ENCODE measurements around the gene CARM1.

Gene CARM1

GRCh38 chr19:10966809-10967208, 95.5 kb downstream of the CARM1 start:
- DNase-seq (ENCODE audit: low read depth in 2 of 2): no peak
- TF ChIP-seq CTCF (IDR thresholded peaks at IDR 0.05; ENCODE audit: low read depth, low read length): no peak
- H3K4me3 ChIP-seq (replicated peaks in 1 of 2; ENCODE audit: low read depth in 2 of 2, low read length in 2 of 2): no peak overlapping the region

- no peak for DNase-seq (ENCODE audit: low read depth in 2 of 2)
- no peak for TF ChIP-seq CTCF (IDR thresholded peaks at IDR 0.05; ENCODE audit: low read depth, low read length)
- no peak overlapping the region for H3K4me3 ChIP-seq (replicated peaks in 1 of 2; ENCODE audit: low read depth in 2 of 2, low read length in 2 of 2)
Observed at GRCh38 chr19:10968527-10969135, 97.3 kb downstream of the CARM1 start.

- H3K4me3 ChIP-seq (replicated peaks in 1 of 2; ENCODE audit: low read depth in 2 of 2, low read length in 2 of 2): no peak overlapping the region
- TF ChIP-seq CTCF (IDR thresholded peaks at IDR 0.05; ENCODE audit: low read depth, low read length): no peak
- DNase-seq (ENCODE audit: low read depth in 2 of 2): no peak
Observed at GRCh38 chr19:10971107-10971726, 99.9 kb downstream of the CARM1 start.
